Measurements from ENCODE around the gene PRDM5. TPM values are rescaled to one million over a fixed set of nuclear protein-coding genes. Genes with fewer than 3 reads are reported as not detected.

Gene PRDM5
- total and polyA plus RNA-seq, 2 donors (not counting 3 experiments of a cell fraction or from before 2014, with no cell fraction given), result 2.2 to 8.1 TPM

DNA sequence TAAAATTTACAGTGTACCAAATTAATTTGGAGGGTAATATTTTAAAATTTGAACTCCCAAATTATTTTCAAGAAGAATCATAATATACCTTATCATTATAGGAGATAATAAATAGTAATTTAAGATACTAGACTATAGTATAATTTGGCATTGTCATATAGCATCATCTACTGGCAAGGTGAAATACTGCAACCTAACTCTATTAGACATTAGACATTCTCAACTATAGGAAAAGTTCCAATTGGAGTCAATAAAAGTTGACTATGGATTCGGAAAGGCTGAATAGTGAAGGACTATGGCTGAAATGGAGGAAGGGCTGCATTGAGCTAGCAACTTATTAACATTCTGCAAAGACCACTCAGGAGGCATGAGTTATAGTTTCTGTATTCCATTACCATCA, 113.0 kb downstream of the PRDM5 start:
- no peaks in the 10 kb centered on the region for H3K27me3 ChIP-seq (ENCODE audit: control insufficient read depth in 2 of 2, insufficient read depth in 2 of 2, low read length in 2 of 2)
- H3K9ac ChIP-seq (replicated peaks; ENCODE audit: extremely low read depth, insufficient read depth, low read length), result no peak overlapping the region
- no peak overlapping the region for H3K27ac ChIP-seq (ENCODE audit: insufficient read depth, low read depth, low read length)
- no peak overlapping the region for H2AFZ ChIP-seq (ENCODE audit: low read depth, low read length)
- no peaks in the 10 kb centered on the region for H3K4me1 ChIP-seq (ENCODE audit: control insufficient read depth, extremely low read depth, insufficient read depth, low read length)
- H3K36me3 ChIP-seq (ENCODE audit: control insufficient read depth in 2 of 2, extremely low read depth in 1 of 2, insufficient read depth in 2 of 2, low read length in 2 of 2), result no peaks in the 10 kb centered on the region
- intact Hi-C loops (cut with micrococcal nuclease) (no loop called here), dilution Hi-C loops (cut with MboI; ENCODE audit: extremely low pct_ligation_motif_present, low sequenced_read_pairs) (no loop called here)
- TF ChIP-seq MYC (IDR thresholded peaks at IDR 0.05; ENCODE audit: low read depth, low read length) (no peak), FOS (IDR thresholded peaks at IDR 0.05; ENCODE audit: borderline replicate concordance, insufficient read depth, low read length) (no peak), GATA2 (IDR thresholded peaks at IDR 0.05; ENCODE audit: insufficient read depth, insufficient read length, low read depth, low read length) (no peak), JUN (IDR thresholded peaks at IDR 0.05; ENCODE audit: borderline replicate concordance, insufficient read depth, insufficient read length, low read depth) (no peak), EZH2 (IDR thresholded peaks at IDR 0.05; ENCODE audit: borderline replicate concordance, low read depth, low read length, severe bottlenecking) (no peak), POLR2A (IDR thresholded peaks at IDR 0.05; ENCODE audit: low read depth, low read length) (no peak), POLR2AphosphoS5 (IDR thresholded peaks at IDR 0.05; ENCODE audit: insufficient read depth, low read depth, low read length) (no peak)
- TF ChIP-seq, protein P1, sequence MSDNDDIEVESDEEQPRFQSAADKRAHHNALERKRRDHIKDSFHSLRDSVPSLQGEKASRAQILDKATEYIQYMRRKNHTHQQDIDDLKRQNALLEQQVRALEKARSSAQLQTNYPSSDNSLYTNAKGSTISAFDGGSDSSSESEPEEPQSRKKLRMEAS (IDR thresholded peaks at IDR 0.05; ENCODE audit: insufficient read depth, insufficient read length), result no peak
- TF ChIP-seq, protein P2, sequence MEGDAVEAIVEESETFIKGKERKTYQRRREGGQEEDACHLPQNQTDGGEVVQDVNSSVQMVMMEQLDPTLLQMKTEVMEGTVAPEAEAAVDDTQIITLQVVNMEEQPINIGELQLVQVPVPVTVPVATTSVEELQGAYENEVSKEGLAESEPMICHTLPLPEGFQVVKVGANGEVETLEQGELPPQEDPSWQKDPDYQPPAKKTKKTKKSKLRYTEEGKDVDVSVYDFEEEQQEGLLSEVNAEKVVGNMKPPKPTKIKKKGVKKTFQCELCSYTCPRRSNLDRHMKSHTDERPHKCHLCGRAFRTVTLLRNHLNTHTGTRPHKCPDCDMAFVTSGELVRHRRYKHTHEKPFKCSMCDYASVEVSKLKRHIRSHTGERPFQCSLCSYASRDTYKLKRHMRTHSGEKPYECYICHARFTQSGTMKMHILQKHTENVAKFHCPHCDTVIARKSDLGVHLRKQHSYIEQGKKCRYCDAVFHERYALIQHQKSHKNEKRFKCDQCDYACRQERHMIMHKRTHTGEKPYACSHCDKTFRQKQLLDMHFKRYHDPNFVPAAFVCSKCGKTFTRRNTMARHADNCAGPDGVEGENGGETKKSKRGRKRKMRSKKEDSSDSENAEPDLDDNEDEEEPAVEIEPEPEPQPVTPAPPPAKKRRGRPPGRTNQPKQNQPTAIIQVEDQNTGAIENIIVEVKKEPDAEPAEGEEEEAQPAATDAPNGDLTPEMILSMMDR (IDR thresholded peaks at IDR 0.05; ENCODE audit: extremely low read depth in 1 of 2, insufficient read depth in 1 of 2, low read depth in 1 of 2, low read length in 2 of 2), result no peak
- DNase-seq (ENCODE audit: low read depth, low spot score) (no peak), FAIRE-seq (no peak)
- ChIA-PET POLR2A (no interaction called here), CTCF (no interaction called here)
- no peaks in the 10 kb centered on the region for H3K79me2 ChIP-seq (ENCODE audit: control insufficient read depth, insufficient read depth, low read length)
- no peaks in the 10 kb centered on the region for H4K20me1 ChIP-seq (replicated peaks; ENCODE audit: control insufficient read depth, extremely low read depth, insufficient read depth, low read length)
- no peak overlapping the region for H3K4me3 ChIP-seq (replicated peaks in 1 of 3; ENCODE audit: insufficient read depth in 1 of 3, low read depth in 1 of 3, low read length in 3 of 3)
- no TSS peak for BruUV-seq (replicated peaks)
- no peak overlapping the region for H3K4me2 ChIP-seq (ENCODE audit: insufficient read depth, low read length)
- H3K9me1 ChIP-seq (replicated peaks; ENCODE audit: control insufficient read depth, extremely low read depth, insufficient read depth, low read length), result no peaks in the 10 kb centered on the region
- H3K9me3 ChIP-seq (replicated peaks; ENCODE audit: control insufficient read depth, insufficient read depth, low read length), result no peaks in the 10 kb centered on the region

All from endothelial cell of umbilical vein (primary cell).